Hepatocyte (in vitro differentiated cells): ENCODE data around the gene EEFSEC. TPM values are rescaled to one million over a fixed set of nuclear protein-coding genes. Genes with fewer than 3 reads are reported as not detected.

ENCODE experiments used
- DNase-seq: peaks from one replicate; pipeline ENCODE4 v3.0.0-alpha.2; 2016; ENCODE audit warnings: low spot score
- H2AFZ ChIP-seq: fragments of 200-600 bp; sonication (generic); 2 replicates; pipeline ENCODE4 v1.6.0; 2016; ENCODE audit warnings: antibody characterized with exemption, mild to moderate bottlenecking
- H3K27ac ChIP-seq: fragments of 200-600 bp; sonication (generic); 2 replicates; pipeline ENCODE4 v1.5.1; 2016; ENCODE audit warnings: mild to moderate bottlenecking
- H3K27me3 ChIP-seq: fragments of 200-600 bp; sonication (generic); 2 replicates; pipeline ENCODE4 v1.6.1; 2016
- H3K36me3 ChIP-seq: fragments of 200-600 bp; sonication (generic); replicated peaks from 2 replicates; pipeline ENCODE4 v1.5.1; 2016; ENCODE audit warnings: low read depth; ENCODE audit not compliant: insufficient read depth
- H3K4me1 ChIP-seq: fragments of 200-600 bp; sonication (generic); 2 replicates; pipeline ENCODE4 v1.5.1; 2016; ENCODE audit warnings: mild to moderate bottlenecking, moderate library complexity; ENCODE audit not compliant: insufficient read depth
- H3K4me2 ChIP-seq: fragments of 200-600 bp; sonication (generic); 2 replicates; pipeline ENCODE4 v1.6.0; 2016
- H3K4me3 ChIP-seq: fragments of 200-600 bp; sonication (generic); 2 replicates; pipeline ENCODE4 v1.5.1; 2016; ENCODE audit warnings: mild to moderate bottlenecking
- H3K79me2 ChIP-seq: fragments of 200-600 bp; sonication (generic); 2 replicates; pipeline ENCODE4 v1.6.0; 2017; ENCODE audit warnings: mild to moderate bottlenecking
- H3K9me2 ChIP-seq: fragments of 200-600 bp; sonication (generic); replicated peaks from 2 replicates; pipeline ENCODE4 v1.6.0; 2017; ENCODE audit warnings: mild to moderate bottlenecking; ENCODE audit not compliant: insufficient read depth
- H3K9me3 ChIP-seq: fragments of 200-600 bp; sonication (generic); 2 replicates; pipeline ENCODE4 v1.5.1; 2016; ENCODE audit warnings: low read depth, mild to moderate bottlenecking
- H4K20me1 ChIP-seq: fragments of 200-600 bp; sonication (generic); 2 replicates; pipeline ENCODE4 v1.6.0; 2016; ENCODE audit warnings: mild to moderate bottlenecking; ENCODE audit not compliant: insufficient read depth, poor library complexity, severe bottlenecking
- CTCF ChIP-seq: fragments of 200-600 bp; sonication (generic); IDR thresholded peaks from 2 replicates; pipeline ENCODE4 v1.5.1; 2016; ENCODE audit warnings: antibody characterized with exemption, mild to moderate bottlenecking; ENCODE audit not compliant: poor library complexity
- EZH2 ChIP-seq: fragments of 200-600 bp; sonication (generic); IDR thresholded peaks from 2 replicates; pipeline ENCODE4 v1.6.1; 2016; ENCODE audit warnings: antibody characterized with exemption, mild to moderate bottlenecking, borderline replicate concordance
- EZH2phosphoT487 ChIP-seq: fragments of 200-600 bp; sonication (generic); IDR thresholded peaks from one replicate; pipeline ENCODE4 v1.6.1; 2018; ENCODE audit warnings: antibody characterized with exemption, mild to moderate bottlenecking, low read depth, moderate library complexity; ENCODE audit not compliant: unreplicated experiment, severe bottlenecking
- WGBS: methylation state at CpG from one replicate; pipeline ENCODE4 v1.1.6; 2016; ENCODE audit warnings: low lambda C conversion rate; ENCODE audit errors: missing lambda C conversion rate; 5-methylcytosine and 5-hydroxymethylcytosine counted together
- polyA plus RNA-seq: library from polyadenylated mRNA; unstranded; fragments of >200 nt; fragmentation: Nextera tagmentation; extraction: Ambion mirVana; gene quantifications from 2 replicates; pipeline ENCODE4 v1.2.1, GENCODE V29; 2016
- total RNA-seq: library from RNA; depleted of rRNA; stranded (reverse); fragments of >200 nt; gene quantifications from 2 replicates; pipeline ENCODE4 v1.2.3, GENCODE V29; 2014

EEFSEC gene
- total and polyA plus RNA-seq, 2 experiments from 2014 or later: 9.8 to 17.5 TPM

- peaks cover 3% of the 10 kb centered on the region for H3K79me2 ChIP-seq
- 68% methylated on average over 8 of the region's 8 CpGs for WGBS
- no peak overlapping the region for H3K4me2 ChIP-seq
- peaks cover 17% of the 10 kb centered on the region for H3K4me1 ChIP-seq
- H3K27ac ChIP-seq: no peak overlapping the region
- H3K27me3 ChIP-seq: no peaks in the 10 kb centered on the region
- no peaks in the 10 kb centered on the region for H3K9me2 ChIP-seq
- no peak for DNase-seq
- no peaks in the 10 kb centered on the region for H3K36me3 ChIP-seq
- H3K9me3 ChIP-seq: no peaks in the 10 kb centered on the region
- H2AFZ ChIP-seq: no peak overlapping the region
- TF ChIP-seq EZH2phosphoT487: no peak
- no peak for TF ChIP-seq CTCF
- TF ChIP-seq EZH2: no peak
- H4K20me1 ChIP-seq: no peaks in the 10 kb centered on the region
- H3K4me3 ChIP-seq: no peak overlapping the region
Observed at GRCh38 chr3:128173200-128173599, 19.9 kb downstream of the EEFSEC start.

- H3K9me2 ChIP-seq: no peaks in the 10 kb centered on the region
- H4K20me1 ChIP-seq: no peaks in the 10 kb centered on the region
- TF ChIP-seq CTCF (peak; percentile 6), EZH2phosphoT487 (no peak)
- WGBS: 71% methylated on average over 7 of the region's 7 CpGs
- H2AFZ ChIP-seq: no peak overlapping the region
- no peak overlapping the region for H3K4me3 ChIP-seq
- H3K36me3 ChIP-seq: no peaks in the 10 kb centered on the region
- H3K4me1 ChIP-seq: peaks cover 12% of the 10 kb centered on the region
- no peaks in the 10 kb centered on the region for H3K9me3 ChIP-seq
- H3K4me2 ChIP-seq: no peak overlapping the region
- peak overlapping the region; percentile 13 for H3K27ac ChIP-seq
- H3K27me3 ChIP-seq: no peaks in the 10 kb centered on the region
- DNase-seq: no peak
- H3K79me2 ChIP-seq: no peaks in the 10 kb centered on the region
Observed at GRCh38 chr3:128173849-128174248, 20.6 kb downstream of the EEFSEC start.

- no peak overlapping the region for H3K27ac ChIP-seq
- H3K4me1 ChIP-seq: peaks cover 15% of the 10 kb centered on the region
- H3K36me3 ChIP-seq: no peaks in the 10 kb centered on the region
- H2AFZ ChIP-seq: no peak overlapping the region
- H3K4me3 ChIP-seq: no peak overlapping the region
- 78% methylated on average over 8 of the region's 9 CpGs for WGBS
- no peaks in the 10 kb centered on the region for H3K9me3 ChIP-seq
- H3K4me2 ChIP-seq: no peak overlapping the region
- H3K9me2 ChIP-seq: no peaks in the 10 kb centered on the region
- DNase-seq: no peak
- no peaks in the 10 kb centered on the region for H3K79me2 ChIP-seq
- no peaks in the 10 kb centered on the region for H3K27me3 ChIP-seq
- H4K20me1 ChIP-seq: no peaks in the 10 kb centered on the region
- TF ChIP-seq EZH2phosphoT487: no peak
- TF ChIP-seq EZH2: no peak
- no peak for TF ChIP-seq CTCF
Observed at GRCh38 chr3:128174675-128175590, 21.7 kb downstream of the EEFSEC start.

- 92% methylated on average over 5 of the region's 5 CpGs for WGBS
- DNase-seq: no peak
- H2AFZ ChIP-seq: no peak overlapping the region
Observed at GRCh38 chr3:128175768-128176167, 22.5 kb downstream of the EEFSEC start.

More at GRCh38 chr3:128175768-128176167, 22.5 kb downstream of the EEFSEC start:
- no peaks in the 10 kb centered on the region for H3K36me3 ChIP-seq
- H3K9me2 ChIP-seq: no peaks in the 10 kb centered on the region
- no peak overlapping the region for H3K27ac ChIP-seq
- TF ChIP-seq CTCF (no peak), EZH2phosphoT487 (no peak), EZH2 (no peak)
- no peak overlapping the region for H3K4me3 ChIP-seq
- H3K9me3 ChIP-seq: no peaks in the 10 kb centered on the region
- H3K79me2 ChIP-seq: peaks cover 3% of the 10 kb centered on the region
- no peaks in the 10 kb centered on the region for H4K20me1 ChIP-seq
- H3K4me2 ChIP-seq: no peak overlapping the region
- H3K27me3 ChIP-seq: no peaks in the 10 kb centered on the region
- peaks cover 15% of the 10 kb centered on the region for H3K4me1 ChIP-seq
